CD14-positive monocyte (primary cell): ENCODE measurements around the gene PAN3. TPM values are rescaled to one million over a fixed set of nuclear protein-coding genes. Genes with fewer than 3 reads are reported as not detected.
A peak's percentile ranks its signal among the peaks of the same experiment; 100 is the strongest.

Experiments used
- DNase-seq, 3 donors: peaks; one replicate each; pipeline ENCODE4 v3.0.0-alpha.2; 2011 to 2022
- H2AFZ ChIP-seq: 2 replicates; pipeline ENCODE4 v1.6.0; 2012; ENCODE audit warnings: mild to moderate bottlenecking, low read depth, low read length, inconsistent platforms; ENCODE audit not compliant: insufficient read depth, poor library complexity, severe bottlenecking
- H3K27ac ChIP-seq, 2 donors: 1 replicate in 1 of 2; 2 replicates in 1 of 2; pipeline ENCODE4 v1.5.1; 2012 to 2013; ENCODE audit warnings: low read length in 2 of 2, control low read depth in 1 of 2, inconsistent platforms in 1 of 2, low read depth in 1 of 2, mild to moderate bottlenecking in 1 of 2
- H3K27me3 ChIP-seq, 2 donors: one replicate each; pipeline versions ENCODE4 v1.6.0 to v1.6.1; 2011 to 2013; ENCODE audit warnings: low read length in 2 of 2; ENCODE audit not compliant: control insufficient read depth in 2 of 2, insufficient read depth in 2 of 2
- H3K36me3 ChIP-seq, 2 donors: replicated peaks in 1 of 2; 1 replicate in 1 of 2; 2 replicates in 1 of 2; pipeline versions ENCODE4 v1.5.1 to v1.6.1; 2012 to 2013; ENCODE audit warnings: low read length in 2 of 2, control low read depth in 1 of 2, inconsistent platforms in 1 of 2, mild to moderate bottlenecking in 1 of 2; ENCODE audit not compliant: insufficient read depth in 2 of 2, control insufficient read depth in 1 of 2
- H3K4me1 ChIP-seq, 2 donors: 1 replicate in 1 of 2; 2 replicates in 1 of 2; pipeline versions ENCODE4 v1.5.1 to v1.6.1; 2012 to 2013; ENCODE audit warnings: low read length in 2 of 2, control low read depth in 1 of 2, inconsistent platforms in 1 of 2, mild to moderate bottlenecking in 1 of 2, moderate library complexity in 1 of 2; ENCODE audit not compliant: insufficient read depth in 2 of 2, control insufficient read depth in 1 of 2
- H3K4me2 ChIP-seq: replicated peaks from 2 replicates; pipeline ENCODE3; 2012; ENCODE audit warnings: low read length, moderate library complexity, mild to moderate bottlenecking; ENCODE audit not compliant: poor library complexity, severe bottlenecking; ENCODE audit errors: extremely low read depth
- H3K4me3 ChIP-seq, 3 experiments: fragments of 200-600 bp in 1 of 3; sonication (generic) in 1 of 3; replicated peaks in 1 of 3; 1 replicate in 2 of 3; 2 replicates in 1 of 3; pipeline ENCODE4 v1.5.1; 2011 to 2013; ENCODE audit warnings: low read length in 3 of 3, mild to moderate bottlenecking in 3 of 3, control low read depth in 2 of 3, low read depth in 2 of 3, inconsistent platforms in 1 of 3, moderate library complexity in 1 of 3
- H3K79me2 ChIP-seq: 2 replicates; pipeline ENCODE4 v1.6.0; 2012; ENCODE audit warnings: mild to moderate bottlenecking, control low read depth, inconsistent platforms, low read length, moderate library complexity; ENCODE audit not compliant: insufficient read depth
- H3K9ac ChIP-seq: 2 replicates; pipeline ENCODE4 v1.6.0; 2017; ENCODE audit warnings: low read length, mild to moderate bottlenecking; ENCODE audit not compliant: insufficient read depth, poor library complexity, severe bottlenecking
- H3K9me3 ChIP-seq, 2 donors: replicated peaks in 1 of 2; 1 replicate in 1 of 2; 2 replicates in 1 of 2; pipeline versions ENCODE4 v1.5.1 to v1.6.1; 2012 to 2013; ENCODE audit warnings: low read length in 2 of 2, control low read depth in 1 of 2; ENCODE audit not compliant: control insufficient read depth in 1 of 2, insufficient read depth in 1 of 2
- H4K20me1 ChIP-seq: 2 replicates; pipeline ENCODE4 v1.6.0; 2012; ENCODE audit warnings: mild to moderate bottlenecking, low read length, control low read depth, moderate library complexity; ENCODE audit not compliant: insufficient read depth
- H3K27ac Mint-ChIP-seq, 7 donors: one replicate each; pipeline ENCODE4 v1.8.0; 2020; ENCODE audit warnings: mild to moderate bottlenecking in 7 of 7, mixed read lengths in 7 of 7, moderate library complexity in 6 of 7, inconsistent platforms in 2 of 7
- H3K27me3 Mint-ChIP-seq, 3 donors: one replicate each; pipeline ENCODE4 v1.8.0; 2021 to 2022; ENCODE audit warnings: low read depth in 3 of 3, mild to moderate bottlenecking in 3 of 3, mixed read lengths in 3 of 3, moderate library complexity in 3 of 3, inconsistent platforms in 1 of 3
- H3K36me3 Mint-ChIP-seq, 2 donors: one replicate each; pipeline ENCODE4 v1.8.0; 2020; ENCODE audit warnings: mixed read lengths in 2 of 2, inconsistent platforms in 1 of 2, mild to moderate bottlenecking in 1 of 2
- H3K4me1 Mint-ChIP-seq: one replicate; pipeline ENCODE4 v1.8.0; 2020; ENCODE audit warnings: mild to moderate bottlenecking, mixed read lengths
- H3K4me3 Mint-ChIP-seq, 2 donors: one replicate each; pipeline ENCODE4 v1.8.0; 2020; ENCODE audit warnings: mild to moderate bottlenecking in 2 of 2, mixed read lengths in 2 of 2, moderate library complexity in 1 of 2
- H3K9me3 Mint-ChIP-seq, 7 donors: one replicate each; pipeline ENCODE4 v1.8.0; 2020 to 2022; ENCODE audit warnings: mixed read lengths in 7 of 7, mild to moderate bottlenecking in 6 of 7, moderate library complexity in 6 of 7, inconsistent platforms in 2 of 7
- CTCF ChIP-seq: fragments of 200-600 bp; IDR thresholded peaks from one replicate; pipeline ENCODE4 v1.8.0; 2022; ENCODE audit warnings: antibody characterized with exemption, mild to moderate bottlenecking
- WGBS: methylation state at CpG from one replicate; pipeline ENCODE4 v1.1.5; 2013; ENCODE audit warnings: missing lambda C conversion rate; ENCODE audit not compliant: insufficient coverage; 5-methylcytosine and 5-hydroxymethylcytosine counted together
- intact Hi-C, 2 donors: fragments of 100-400 bp; cut with micrococcal nuclease; formaldehyde crosslinking; loops; one replicate each; pipeline versions ENCODE4 v1.15.0 to v1.15.1; 2023
- polyA plus RNA-seq, 3 donors: library from polyadenylated mRNA; depleted of rRNA in 1 of 3; unstranded in 2 of 3; stranded (reverse) in 1 of 3; fragments of 300-500 nt in 2 of 3; fragments of >200 nt in 1 of 3; fragmentation: Illumina TruSeq in 2 of 3; gene quantifications; 1 replicate in 2 of 3; 2 replicates in 1 of 3; pipeline ENCODE4 v1.2.3, GENCODE V29; 2012 to 2021

The PAN3 gene
- polyA plus RNA-seq, 3 donors = 3.0 to 27.9 (median 3.2) TPM

DNA sequence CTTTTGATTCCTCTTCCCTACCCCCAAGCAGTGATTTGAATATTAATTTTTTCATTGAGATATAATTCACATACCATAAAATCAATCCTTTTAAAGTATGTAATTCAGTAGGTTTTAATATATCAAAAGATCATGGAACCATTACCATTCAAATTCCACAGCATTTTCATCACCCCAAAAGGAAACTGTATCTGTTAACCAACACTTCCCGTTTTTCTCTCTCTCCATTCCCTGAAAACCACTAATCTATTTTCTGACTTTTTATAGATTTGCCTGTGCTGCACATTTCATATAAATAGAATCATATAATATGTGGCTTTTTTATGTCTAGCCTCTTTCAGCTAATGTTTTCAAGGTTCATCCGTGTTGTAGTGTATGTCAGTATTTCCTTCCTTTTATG is 107.1 kb downstream of the PAN3 start:
- peaks cover 57% of the 10 kb centered on the region for H4K20me1 ChIP-seq
- intact Hi-C loops = no loop called here
- Mint-ChIP-seq H3K9me3 (peaks cover 0 to 3% (median 0%) of the 10 kb centered on the region in 7 donors), H3K36me3 (peaks cover 58 to 61% of the 10 kb centered on the region in 2 donors), H3K4me1 (peaks cover 34% of the 10 kb centered on the region), H3K27ac (peak overlapping the region in 1 of 7 donors; percentile 42), H3K27me3 (no peaks in the 10 kb centered on the region), H3K4me3 (no peak overlapping the region)
- DNase-seq = no peak
- H3K79me2 ChIP-seq = peaks cover 45% of the 10 kb centered on the region
- no peak overlapping the region for H2AFZ ChIP-seq
- H3K9me3 ChIP-seq = no peaks in the 10 kb centered on the region
- H3K27ac ChIP-seq = no peak overlapping the region
- H3K36me3 ChIP-seq = peaks cover 24 to 49% of the 10 kb centered on the region in 2 donors
- H3K4me2 ChIP-seq = no peak overlapping the region
- TF ChIP-seq CTCF = no peak
- no peak overlapping the region for H3K4me3 ChIP-seq
- H3K4me1 ChIP-seq = peaks cover 10 to 17% of the 10 kb centered on the region in 2 donors
- H3K9ac ChIP-seq = no peak overlapping the region
- no CpG with 5 or more reads among the region's 2 CpGs for WGBS
- no peaks in the 10 kb centered on the region for H3K27me3 ChIP-seq

DNA sequence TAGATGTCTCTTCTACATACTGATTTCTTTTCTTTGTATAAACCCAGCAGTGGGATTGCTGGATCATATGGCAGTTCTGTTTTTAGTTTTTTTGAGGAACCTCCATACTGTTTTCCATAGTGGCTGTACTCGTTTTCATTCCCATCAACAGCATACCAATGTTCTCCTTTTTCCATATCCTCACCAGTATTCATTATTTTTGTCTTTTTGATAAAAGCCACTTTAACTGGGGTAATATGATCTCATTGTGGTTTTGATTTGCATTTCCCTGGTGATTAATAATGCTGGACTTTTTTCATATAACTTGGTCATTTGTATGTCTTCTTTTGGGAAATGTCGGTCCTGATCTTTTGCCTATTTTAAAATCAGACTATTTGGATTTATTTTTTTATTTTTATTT is 108.5 kb downstream of the PAN3 start:
- Histone ChIP-seq H3K4me1 (peaks cover 10 to 30% of the 10 kb centered on the region in 2 donors), H3K27ac (no peak overlapping the region), H2AFZ (no peak overlapping the region), H3K36me3 (peaks cover 18 to 35% of the 10 kb centered on the region in 2 donors), H3K27me3 (no peaks in the 10 kb centered on the region), H3K9me3 (no peaks in the 10 kb centered on the region), H3K4me2 (no peak overlapping the region), H3K79me2 (peaks cover 59% of the 10 kb centered on the region), H3K4me3 (no peak overlapping the region), H4K20me1 (peaks cover 60% of the 10 kb centered on the region), H3K9ac (no peak overlapping the region)
- DNase-seq = no peak
- no peak for TF ChIP-seq CTCF
- WGBS = no CpG with 5 or more reads among the region's 2 CpGs
- intact Hi-C loops = no loop called here
- Mint-ChIP-seq H3K27ac (no peak overlapping the region), H3K36me3 (peaks cover 52 to 57% of the 10 kb centered on the region in 2 donors), H3K4me3 (no peak overlapping the region), H3K4me1 (peaks cover 44% of the 10 kb centered on the region), H3K27me3 (no peaks in the 10 kb centered on the region), H3K9me3 (peaks cover 0 to 3% (median 0%) of the 10 kb centered on the region in 7 donors)
